ENCODE results near the gene MTMR4.

- no peak for TF ChIP-seq TARDBP (IDR thresholded peaks at IDR 0.05)
- TF ChIP-seq ZNF384 (IDR thresholded peaks at IDR 0.05) = no peak
- no peak for TF ChIP-seq PKNOX1 (IDR thresholded peaks at IDR 0.05)
- TF ChIP-seq FOXM1 (IDR thresholded peaks at IDR 0.05; ENCODE audit: borderline replicate concordance) = no peak
- TF ChIP-seq BHLHE40 (IDR thresholded peaks at IDR 0.05; ENCODE audit: borderline replicate concordance) = no peak
- no peak for TF ChIP-seq CTBP1 (IDR thresholded peaks at IDR 0.05; ENCODE audit: borderline replicate concordance)
- TF ChIP-seq SP1 (IDR thresholded peaks at IDR 0.05) = no peak
- no peak for TF ChIP-seq ARNT (IDR thresholded peaks at IDR 0.05)
- TF ChIP-seq SUZ12 (IDR thresholded peaks at IDR 0.05) = no peak
- TF ChIP-seq FOXK2 (IDR thresholded peaks at IDR 0.05) = no peak
- no peak for TF ChIP-seq NFRKB (IDR thresholded peaks at IDR 0.05)
- TF ChIP-seq LEF1 (IDR thresholded peaks at IDR 0.05; ENCODE audit: borderline replicate concordance) = no peak
These were observed 13.5 kb upstream of the MTMR4 start for GRCh38 chr17:58527949-58528348.

Measured in HEK293T (cell line).